SK-N-SH (cell line): ENCODE measurements around the gene MCCD1. TPM values are rescaled to one million over a fixed set of nuclear protein-coding genes. Genes with fewer than 3 reads are reported as not detected.
A peak's percentile ranks its signal among the peaks of the same experiment; 100 is the strongest.
"Not testable (repeated sequence)": the region's sequence is repeated elsewhere in the genome, so short reads cannot be mapped to it uniquely, and the experiment has no call there.

Source experiments
- CTCF ChIA-PET: fragments of 300-600, 350-600 bp; formaldehyde crosslinking; extraction: SDS; loops from one replicate; lab custom pipeline; 2021; lab: Yijun Ruan, JAX
- POLR2A ChIA-PET: fragments of 350-600 bp; sonication (Branson Sonifier 250); formaldehyde crosslinking; extraction: SDS; loops from one replicate; lab custom pipeline; 2020; ENCODE audit warnings: antibody characterized with exemption, inconsistent platforms; lab: Yijun Ruan, JAX
- DNase-seq: peaks from one replicate; pipeline ENCODE4 v3.0.0; 2012
- H2AFZ ChIP-seq: fragments of 200-600 bp; sonication (generic); 2 replicates; pipeline ENCODE4 v1.8.1; 2016; ENCODE audit warnings: antibody characterized with exemption, mild to moderate bottlenecking, low read depth
- H3F3A ChIP-seq: fragments of 200-600 bp; sonication (generic); replicated peaks from 2 replicates; pipeline ENCODE3; 2016; ENCODE audit warnings: antibody characterized with exemption, mild to moderate bottlenecking; ENCODE audit not compliant: insufficient read depth
- H3K27ac ChIP-seq, 2 experiments: fragments of 200-500 bp in 1 of 2; fragments of 200-600 bp in 1 of 2; sonication (Bioruptor generic) in 1 of 2; sonication (generic), shearing (Covaris generic) in 1 of 2; 2 replicates each; pipeline versions ENCODE4 v1.5.1 to v1.6.1; 2014 to 2016; ENCODE audit warnings: low read depth in 2 of 2, inconsistent platforms in 1 of 2, low read length in 1 of 2, mild to moderate bottlenecking in 1 of 2, mixed read lengths in 1 of 2
- H3K27me3 ChIP-seq: fragments of 200-600 bp; sonication (generic), shearing (Covaris generic); 2 replicates; pipeline ENCODE4 v1.6.1; 2016; ENCODE audit warnings: mixed run types; ENCODE audit not compliant: insufficient read depth
- H3K36me3 ChIP-seq, 2 experiments: fragments of 200-500 bp in 1 of 2; fragments of 200-600 bp in 1 of 2; sonication (Bioruptor generic) in 1 of 2; sonication (generic) in 1 of 2; replicated peaks in 1 of 2; 2 replicates each; pipeline versions ENCODE3 to v1.5.1; 2014 to 2016; ENCODE audit warnings: low read length in 1 of 2, mild to moderate bottlenecking in 1 of 2; ENCODE audit not compliant: insufficient read depth in 2 of 2, control insufficient read depth in 1 of 2
- H3K4me1 ChIP-seq, 2 experiments: fragments of 200-500 bp in 1 of 2; fragments of 200-600 bp in 1 of 2; sonication (Bioruptor generic) in 1 of 2; sonication (generic), shearing (Covaris generic) in 1 of 2; 2 replicates each; pipeline versions ENCODE4 v1.5.1 to v1.6.1; 2014 to 2016; ENCODE audit warnings: low read depth in 1 of 2, low read length in 1 of 2, mixed run types in 1 of 2; ENCODE audit not compliant: insufficient read depth in 2 of 2, control insufficient read depth in 1 of 2
- H3K4me2 ChIP-seq: fragments of 200-600 bp; sonication (generic), shearing (Covaris generic); 2 replicates; pipeline ENCODE4 v1.6.1; 2017; ENCODE audit warnings: mixed run types
- H3K4me3 ChIP-seq, 2 experiments: fragments of 200-500 bp in 1 of 2; fragments of 200-600 bp in 1 of 2; sonication (Bioruptor generic) in 1 of 2; sonication (generic), shearing (Covaris generic) in 1 of 2; 2 replicates each; pipeline versions ENCODE4 v1.5.1 to v1.8.1; 2014 to 2016; ENCODE audit warnings: low read depth in 2 of 2, inconsistent platforms in 1 of 2, low read length in 1 of 2, mild to moderate bottlenecking in 1 of 2, mixed read lengths in 1 of 2, moderate library complexity in 1 of 2
- H3K79me2 ChIP-seq: fragments of 200-600 bp; sonication (generic); 2 replicates; pipeline ENCODE4 v1.8.1; 2017; ENCODE audit warnings: mild to moderate bottlenecking; ENCODE audit not compliant: insufficient read depth
- H3K9ac ChIP-seq: fragments of 200-600 bp; sonication (generic); 2 replicates; pipeline ENCODE4 v1.6.1; 2017; ENCODE audit warnings: mixed run types
- H3K9me2 ChIP-seq: fragments of 200-600 bp; sonication (generic); 2 replicates; pipeline ENCODE4 v1.6.1; 2017; ENCODE audit warnings: mixed run types
- H3K9me3 ChIP-seq: fragments of 200-600 bp; sonication (generic); 2 replicates; pipeline ENCODE4 v1.6.1; 2017; ENCODE audit warnings: mixed run types, mild to moderate bottlenecking, moderate library complexity
- H4K20me1 ChIP-seq: fragments of 200-600 bp; sonication (generic); 2 replicates; pipeline ENCODE4 v1.6.1; 2017; ENCODE audit warnings: mild to moderate bottlenecking, mixed run types; ENCODE audit not compliant: insufficient read depth
- FOSL2 ChIP-seq: IDR thresholded peaks from 2 replicates; pipeline ENCODE4 v1.4.0; 2012; ENCODE audit warnings: low read depth, mild to moderate bottlenecking, moderate library complexity, borderline replicate concordance
- GATA2 ChIP-seq: sonication (generic); formaldehyde crosslinking; IDR thresholded peaks from 2 replicates; pipeline ENCODE4 v1.5.0; 2020; ENCODE audit warnings: mild to moderate bottlenecking, missing genetic modification reagents
- MEF2A ChIP-seq: IDR thresholded peaks from 2 replicates; pipeline ENCODE4 v1.4.0; 2012; ENCODE audit warnings: low read depth, borderline replicate concordance
- RFX5 ChIP-seq: IDR thresholded peaks from 2 replicates; pipeline ENCODE4 v1.6.1; 2012; ENCODE audit warnings: mild to moderate bottlenecking, improper control_type of control experiment, low read length
- RXRA ChIP-seq: IDR thresholded peaks from 2 replicates; pipeline ENCODE4 v1.4.0; 2012; ENCODE audit warnings: low read depth, mild to moderate bottlenecking, borderline replicate concordance
- WGBS: methylation state at CpG from one replicate; pipeline ENCODE4 v1.1.6; 2017; ENCODE audit warnings: low lambda C conversion rate; 5-methylcytosine and 5-hydroxymethylcytosine counted together
- polyA plus RNA-seq, 3 experiments: library from polyadenylated mRNA; depleted of rRNA; stranded (reverse); fragments of >200 nt; gene quantifications; 2 replicates each; pipeline ENCODE4 v1.2.3, GENCODE V29; 2012

Gene MCCD1
- polyA plus RNA-seq, 1 of the 3 experiments (the other 2 are of a cell fraction) = not detected

DNA sequence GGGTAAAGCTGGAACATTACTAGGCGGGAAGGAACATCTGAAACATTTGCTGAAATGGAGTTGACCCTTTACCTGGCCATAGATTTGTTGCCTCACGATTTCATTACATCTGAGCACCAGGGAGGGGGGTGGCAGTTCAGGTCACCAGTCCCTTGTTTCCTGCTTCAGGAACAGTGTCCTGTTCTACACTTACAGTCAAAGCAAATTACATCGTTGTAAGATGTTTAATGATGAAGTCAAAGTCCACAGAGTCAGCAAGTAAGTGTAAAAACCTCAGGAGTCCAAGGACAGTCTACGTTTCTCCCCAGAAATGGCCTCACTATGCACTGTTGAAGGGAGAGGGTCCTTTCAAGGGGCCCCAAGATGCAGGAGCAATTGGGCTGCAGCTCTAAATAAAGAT, 39.7 kb upstream of the MCCD1 start:
- CTCF ChIA-PET = interaction anchor here (0.6 to 1.5 kb wide), 2 partner anchors 109 to 1627 kb away, joined by 3 to 6 read pairs; no protein-coding TSS in a partner anchor
- Histone ChIP-seq H3K27ac (no peak overlapping the region), H2AFZ (no peak overlapping the region), H3K9ac (no peak overlapping the region), H3F3A (peaks cover 5% of the 10 kb centered on the region), H3K4me2 (no peak overlapping the region)
- POLR2A ChIA-PET = no interaction called here
- WGBS = 20% methylated on average over 4 of the region's 4 CpGs
- TF ChIP-seq MEF2A = no peak
- TF ChIP-seq FOSL2 = no peak
- no peak for TF ChIP-seq RXRA
- TF ChIP-seq GATA2 (CRISPR knock-in tag) = no peak
- TF ChIP-seq, all 33 proteins: peak for 0
- Histone ChIP-seq H3K27me3 (no peaks in the 10 kb centered on the region; the same call in 1 of the 2 replicates), H3K9me3 (no peaks in the 10 kb centered on the region), H3K4me3 (no peak overlapping the region), H3K79me2 (no peaks in the 10 kb centered on the region), H4K20me1 (no peaks in the 10 kb centered on the region), H3K9me2 (no peaks in the 10 kb centered on the region), H3K4me1 (no peaks in the 10 kb centered on the region; a peak in 1 of 4 replicates), H3K36me3 (no peaks in the 10 kb centered on the region)
- no peak for DNase-seq

DNA sequence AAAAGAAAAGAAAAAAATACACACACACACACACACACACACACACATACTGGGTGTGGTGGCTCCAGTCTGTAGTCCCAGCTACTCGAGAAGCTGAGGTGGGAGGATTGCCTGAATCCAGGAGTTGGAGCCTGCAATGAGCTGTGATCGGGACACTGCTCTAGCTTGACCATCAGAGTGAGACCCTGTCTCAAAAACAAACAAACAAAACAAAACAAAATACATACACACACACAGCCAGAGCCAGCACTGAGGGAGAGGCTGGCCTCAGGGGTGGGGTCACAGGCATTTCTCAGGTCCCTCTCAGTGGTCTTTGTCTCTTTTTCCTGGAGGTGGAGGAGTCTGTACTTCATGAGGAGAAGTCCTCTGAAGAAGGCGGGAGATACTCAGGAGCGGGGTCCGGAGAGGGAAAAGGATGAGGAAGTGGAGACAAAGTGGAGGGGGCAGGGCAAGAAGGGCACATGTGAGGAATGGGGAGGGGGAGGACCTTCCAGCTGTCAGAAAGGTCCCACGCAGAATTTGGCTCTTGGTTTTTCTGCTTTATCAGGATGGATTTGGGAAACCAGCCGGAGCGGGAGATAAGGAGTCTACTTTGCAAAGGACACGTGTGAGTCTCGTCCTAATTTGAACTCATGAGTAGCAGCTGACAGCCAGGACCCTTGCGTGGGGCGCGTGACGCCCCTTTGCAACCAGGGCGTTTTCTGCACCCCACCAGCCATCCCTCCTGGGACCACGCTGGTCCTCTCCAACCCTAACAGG, 38.5 kb upstream of the MCCD1 start:
- POLR2A ChIA-PET = no interaction called here
- Histone ChIP-seq H3K27ac (no peak overlapping the region), H3K4me1 (no peaks in the 10 kb centered on the region; a peak in 1 of 4 replicates), H3K4me2 (no peak overlapping the region), H3K9me2 (no peaks in the 10 kb centered on the region), H3K79me2 (no peaks in the 10 kb centered on the region), H3K27me3 (no peaks in the 10 kb centered on the region; the same call in 1 of the 2 replicates), H3K4me3 (no peak overlapping the region), H3K9me3 (no peaks in the 10 kb centered on the region), H3K9ac (no peak overlapping the region), H3K36me3 (no peaks in the 10 kb centered on the region), H4K20me1 (no peaks in the 10 kb centered on the region), H2AFZ (no peak overlapping the region), H3F3A (peaks cover 11% of the 10 kb centered on the region)
- TF ChIP-seq FOSL2 (no peak), RFX5 (no peak)
- 35% methylated on average over 8 of the region's 16 CpGs for WGBS
- DNase-seq = no peak
- CTCF ChIA-PET = interaction anchor here (1.5 kb wide), 1 partner anchor 108 kb away, joined by 6 read pairs; no protein-coding TSS in a partner anchor

DNA sequence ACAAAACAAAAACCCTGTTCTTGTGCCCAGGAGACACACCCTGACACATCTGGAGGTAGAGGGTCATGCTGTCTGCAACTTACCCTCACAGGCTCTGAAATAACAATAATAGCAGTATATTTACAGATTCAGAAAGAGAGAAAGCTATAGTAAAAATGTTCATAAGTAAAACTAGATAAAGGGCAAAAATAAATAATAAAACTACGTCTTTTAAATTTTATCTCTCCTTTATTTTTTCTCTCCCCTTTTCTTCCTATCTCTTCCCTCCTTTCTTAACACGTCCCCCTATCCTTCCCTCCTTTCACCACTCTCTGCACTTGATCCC, 35.2 kb upstream of the MCCD1 start:
- H3K79me2 ChIP-seq, DNase-seq, H2AFZ ChIP-seq, H3K9ac ChIP-seq, H4K20me1 ChIP-seq, H3K36me3 ChIP-seq, POLR2A ChIA-PET, H3K4me1 ChIP-seq, H3K27me3 ChIP-seq, H3K9me2 ChIP-seq, H3K9me3 ChIP-seq, H3K27ac ChIP-seq: not testable (repeated sequence)
- H3F3A ChIP-seq = peaks cover 21% of the 10 kb centered on the region
- WGBS = 3% methylated on average over 2 of the region's 2 CpGs
- H3K4me2 ChIP-seq = peak overlapping the region; percentile 84; the same call in 1 of the 2 replicates
- CTCF ChIA-PET = interaction anchor here (1.0 to 6.8 kb wide), 8 partner anchors 8 to 104 kb away, joined by 3 to 40 read pairs (median 4); partner anchors contain the start of genes ATP6V1G2 and NFKBIL1
- peak overlapping the region in 1 of 2 experiments; percentile 80; a peak in 1 of 4 replicates for H3K4me3 ChIP-seq
